Astrocyte (in vitro differentiated cells and primary cell): ENCODE results near the gene MCUB.

ENCODE experiments used
- EZH2 ChIP-seq: IDR thresholded peaks from 2 replicates; pipeline ENCODE4 v1.6.1; 2012; ENCODE audit warnings: mild to moderate bottlenecking, low read length, inconsistent platforms; ENCODE audit not compliant: insufficient read depth
- TF ChIP-seq, protein P1 (sequence below): IDR thresholded peaks from 2 replicates; pipeline ENCODE4 v1.5.1; 2011; ENCODE audit warnings: low read depth, mild to moderate bottlenecking, inconsistent platforms, low read length, moderate library complexity; ENCODE audit not compliant: insufficient read depth

DNA sequence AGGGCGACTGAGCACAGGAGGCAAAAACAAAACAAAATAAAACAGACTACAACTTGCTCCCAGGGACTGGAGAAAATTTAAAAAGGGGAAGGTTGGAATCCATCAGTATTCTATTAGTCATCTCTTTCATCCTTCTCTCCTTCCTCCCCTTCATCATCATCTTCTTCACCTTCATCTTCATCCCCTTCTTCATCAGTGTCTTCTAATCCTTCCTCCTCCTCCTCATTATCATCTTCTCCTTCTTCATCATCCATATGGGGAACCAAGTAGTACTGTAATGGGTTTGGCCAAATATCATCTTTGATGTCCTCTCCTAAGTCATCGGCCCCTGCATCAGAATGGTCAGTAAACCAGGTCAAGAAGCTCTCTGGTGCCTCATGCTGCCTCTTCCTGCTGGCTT is 6.9 kb upstream of the MCUB start:
- TF ChIP-seq, protein P1, sequence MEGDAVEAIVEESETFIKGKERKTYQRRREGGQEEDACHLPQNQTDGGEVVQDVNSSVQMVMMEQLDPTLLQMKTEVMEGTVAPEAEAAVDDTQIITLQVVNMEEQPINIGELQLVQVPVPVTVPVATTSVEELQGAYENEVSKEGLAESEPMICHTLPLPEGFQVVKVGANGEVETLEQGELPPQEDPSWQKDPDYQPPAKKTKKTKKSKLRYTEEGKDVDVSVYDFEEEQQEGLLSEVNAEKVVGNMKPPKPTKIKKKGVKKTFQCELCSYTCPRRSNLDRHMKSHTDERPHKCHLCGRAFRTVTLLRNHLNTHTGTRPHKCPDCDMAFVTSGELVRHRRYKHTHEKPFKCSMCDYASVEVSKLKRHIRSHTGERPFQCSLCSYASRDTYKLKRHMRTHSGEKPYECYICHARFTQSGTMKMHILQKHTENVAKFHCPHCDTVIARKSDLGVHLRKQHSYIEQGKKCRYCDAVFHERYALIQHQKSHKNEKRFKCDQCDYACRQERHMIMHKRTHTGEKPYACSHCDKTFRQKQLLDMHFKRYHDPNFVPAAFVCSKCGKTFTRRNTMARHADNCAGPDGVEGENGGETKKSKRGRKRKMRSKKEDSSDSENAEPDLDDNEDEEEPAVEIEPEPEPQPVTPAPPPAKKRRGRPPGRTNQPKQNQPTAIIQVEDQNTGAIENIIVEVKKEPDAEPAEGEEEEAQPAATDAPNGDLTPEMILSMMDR: no peak
- TF ChIP-seq EZH2: no peak
